Measurements from ENCODE around the gene CA11.

CA11 gene

DNA sequence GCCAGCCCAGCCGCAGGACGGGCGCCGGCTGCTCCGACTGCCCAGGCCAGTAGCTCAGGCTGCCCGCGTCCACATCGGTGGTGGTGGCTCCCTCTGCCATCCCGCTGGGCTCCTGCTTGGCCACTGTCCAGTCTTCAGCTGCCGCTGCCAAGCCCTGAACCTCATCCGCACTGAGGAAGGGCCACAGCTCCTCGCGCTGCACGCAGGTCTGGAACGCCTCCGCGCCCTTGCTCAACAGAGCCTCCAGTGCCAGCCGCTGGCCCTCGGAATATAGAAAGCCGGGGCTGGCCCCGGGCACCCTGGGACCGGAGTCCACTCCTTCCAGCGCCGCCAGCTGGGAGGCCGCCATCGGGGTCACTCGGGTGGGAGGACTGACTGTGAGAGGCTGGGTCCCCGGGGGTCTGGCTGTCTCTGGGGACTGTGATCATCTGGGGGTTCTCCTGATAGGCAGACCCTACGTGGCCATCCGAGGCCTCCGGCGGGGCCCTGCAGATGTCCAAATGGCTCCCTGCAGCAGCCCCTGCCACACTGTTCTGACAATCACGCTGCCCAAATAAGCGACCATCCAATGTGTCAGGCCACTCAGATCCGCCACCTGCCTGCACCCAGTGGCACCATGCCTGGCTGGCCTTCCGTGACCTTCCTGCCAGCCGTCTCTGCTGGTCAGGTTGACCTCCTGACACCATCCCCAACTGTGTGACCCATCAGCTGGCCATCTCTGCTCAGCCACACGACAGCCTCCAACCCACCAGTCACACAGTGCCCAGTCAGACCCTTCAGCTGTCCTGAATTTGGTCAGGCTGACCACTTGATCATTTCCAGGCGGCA lies 32.7 kb downstream of the CA11 start:
- no peak for DNase-seq (ENCODE audit: low read depth)

DNA sequence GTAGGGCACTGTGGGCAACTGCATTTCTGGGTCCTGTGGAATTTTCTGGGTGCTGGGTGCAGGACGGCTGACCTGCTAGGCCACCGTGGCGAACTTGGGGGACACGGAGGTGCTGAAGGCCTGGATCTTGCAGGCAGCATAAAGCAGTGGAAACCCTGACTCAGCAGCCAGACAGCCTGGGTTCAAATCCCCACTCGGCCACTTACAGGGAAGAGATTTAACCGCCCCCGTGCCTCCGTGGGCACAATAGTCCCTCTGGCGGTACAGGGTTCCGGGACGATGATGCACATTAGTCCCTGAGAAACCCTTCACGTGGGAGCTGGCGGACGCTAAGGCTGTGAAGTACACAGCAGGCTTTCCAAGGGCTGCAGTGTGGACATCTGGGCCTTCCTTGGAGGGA lies 34.1 kb downstream of the CA11 start:
- no peak for DNase-seq (ENCODE audit: low read depth)

DNA sequence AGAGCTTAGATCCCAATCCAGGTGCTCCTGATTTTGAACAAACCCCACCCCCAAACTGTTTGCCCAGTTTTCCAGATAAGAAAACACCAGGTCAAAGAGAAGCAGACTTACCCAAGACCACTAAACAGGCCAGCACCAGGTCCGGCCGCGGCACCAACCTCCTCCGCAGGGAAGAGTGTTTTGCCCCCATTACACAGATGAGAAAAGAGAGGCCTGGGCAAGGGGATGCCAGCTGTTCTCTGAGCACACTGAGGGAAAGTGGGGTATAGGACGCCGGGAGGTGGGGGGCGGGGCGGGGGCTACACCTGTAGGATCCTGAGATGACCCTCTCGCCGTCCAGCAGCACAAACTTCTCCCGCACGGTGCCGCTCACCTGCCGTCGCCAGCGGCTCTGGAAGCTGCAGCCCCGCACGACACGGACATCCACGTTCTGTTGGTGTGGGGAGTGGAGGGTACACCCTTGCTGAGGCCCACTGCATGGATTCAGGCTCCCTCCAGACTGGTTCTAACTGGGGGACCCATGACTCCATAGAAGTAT lies 36.3 kb downstream of the CA11 start:
- DNase-seq (ENCODE audit: low read depth) = no peak

GRCh38 chr19:48608798-48609263 lies 37.2 kb downstream of the CA11 start:
- DNase-seq (ENCODE audit: low read depth) = no peak

DNA sequence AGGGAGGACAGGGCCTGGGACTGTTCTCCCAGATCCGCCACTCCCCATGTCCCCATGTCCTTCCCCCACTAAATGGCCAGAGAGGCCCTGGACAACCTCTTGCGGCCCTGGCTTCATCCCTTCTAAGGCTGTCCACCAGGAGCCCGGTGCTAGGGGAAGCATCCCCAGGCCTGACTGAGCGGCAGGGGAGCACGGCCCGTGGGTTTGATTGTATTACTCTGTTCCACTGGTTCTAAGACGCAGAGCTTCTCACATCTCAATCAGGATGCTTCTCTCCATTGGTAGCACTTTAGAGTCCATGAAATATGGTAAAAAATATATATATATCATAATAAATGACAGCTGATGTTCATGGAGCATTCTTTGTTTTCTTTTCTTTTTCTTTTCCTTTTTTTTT lies 38.6 kb downstream of the CA11 start:
- no peak for DNase-seq (ENCODE audit: low read depth)

DNA sequence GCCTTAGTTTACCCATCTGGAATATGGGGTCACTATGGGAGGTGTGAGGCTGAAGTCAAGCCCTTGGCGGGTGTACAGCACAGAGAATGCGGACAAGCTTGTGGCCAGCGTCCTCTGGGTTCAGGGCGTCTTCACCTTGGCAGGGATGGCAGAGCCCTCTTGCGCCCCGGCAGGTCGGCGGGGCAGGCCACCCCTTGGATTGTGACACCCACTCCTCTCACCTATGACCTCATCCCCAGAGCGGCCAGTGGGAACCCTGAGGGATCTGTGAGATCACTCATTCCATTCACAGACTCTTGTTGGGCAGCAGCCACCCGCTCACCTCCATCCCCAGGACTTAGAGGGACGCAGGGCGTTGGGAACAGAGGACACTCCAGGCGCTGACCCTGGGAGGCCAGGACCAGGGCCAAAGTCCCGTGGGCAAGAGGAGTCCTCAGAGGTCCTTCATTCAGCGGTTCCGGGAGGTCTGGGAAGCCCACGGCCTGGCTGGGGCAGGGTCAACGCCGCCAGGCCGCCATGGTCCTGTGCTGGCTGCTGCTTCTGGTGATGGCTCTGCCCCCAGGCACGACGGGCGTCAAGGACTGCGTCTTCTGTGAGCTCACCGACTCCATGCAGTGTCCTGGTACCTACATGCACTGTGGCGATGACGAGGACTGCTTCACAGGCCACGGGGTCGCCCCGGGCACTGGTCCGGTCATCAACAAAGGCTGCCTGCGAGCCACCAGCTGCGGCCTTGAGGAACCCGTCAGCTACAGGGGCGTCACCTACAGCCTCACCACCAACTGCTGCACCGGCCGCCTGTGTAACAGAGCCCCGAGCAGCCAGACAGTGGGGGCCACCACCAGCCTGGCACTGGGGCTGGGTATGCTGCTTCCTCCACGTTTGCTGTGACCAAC lies 39.3 kb downstream of the CA11 start, which contains the start of gene SPACA4:
SPACA4 (plus strand) TSS at position 280 of the 896 bp plus-strand sequence; CDS start at position 517, 237 bp downstream.
- no peak for DNase-seq (ENCODE audit: low read depth)

DNA sequence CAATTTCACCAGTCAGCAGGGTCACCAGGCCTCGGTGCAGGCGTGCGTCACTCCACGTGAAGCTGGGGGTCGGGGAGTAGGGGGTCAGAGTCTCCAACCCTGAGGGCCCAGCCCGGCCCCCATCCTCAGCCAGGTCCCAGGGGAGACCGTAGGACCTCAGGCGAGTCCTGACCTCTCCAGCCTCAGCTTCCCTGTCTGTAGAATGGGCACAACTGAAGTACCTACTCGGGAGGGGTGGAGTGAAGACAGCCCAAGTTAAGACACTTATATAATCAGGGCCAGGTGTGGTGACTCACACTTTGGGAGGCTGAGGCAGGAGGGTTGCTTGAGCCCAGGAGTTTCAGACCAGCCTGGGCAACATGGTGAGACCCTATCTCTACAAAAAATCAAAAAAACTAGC lies 42.1 kb downstream of the CA11 start:
- DNase-seq (ENCODE audit: low read depth) = no peak

GRCh38 chr19:48603449-48603848 lies 42.5 kb downstream of the CA11 start:
- no peak for DNase-seq (ENCODE audit: low read depth)

DNA sequence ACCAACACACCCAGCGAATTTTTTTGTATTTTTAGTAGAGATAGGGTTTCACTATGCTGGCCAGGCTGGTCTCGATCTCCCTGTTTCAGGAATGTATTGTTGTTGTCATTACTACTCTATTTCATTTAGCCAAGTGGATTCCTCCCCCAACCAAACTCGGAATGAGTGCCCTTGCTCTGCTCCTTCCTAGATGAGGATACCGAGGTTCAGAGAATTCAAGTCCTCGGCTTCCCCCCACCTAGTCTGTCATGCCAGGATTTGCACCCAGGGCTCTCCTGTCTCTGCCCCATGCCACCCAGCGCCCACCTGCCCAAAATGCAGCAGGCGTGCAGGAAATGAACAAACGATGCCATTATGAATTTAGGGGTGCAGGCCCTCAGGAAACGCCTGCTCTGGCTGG lies 43.0 kb downstream of the CA11 start:
- no peak for DNase-seq (ENCODE audit: low read depth)

DNA sequence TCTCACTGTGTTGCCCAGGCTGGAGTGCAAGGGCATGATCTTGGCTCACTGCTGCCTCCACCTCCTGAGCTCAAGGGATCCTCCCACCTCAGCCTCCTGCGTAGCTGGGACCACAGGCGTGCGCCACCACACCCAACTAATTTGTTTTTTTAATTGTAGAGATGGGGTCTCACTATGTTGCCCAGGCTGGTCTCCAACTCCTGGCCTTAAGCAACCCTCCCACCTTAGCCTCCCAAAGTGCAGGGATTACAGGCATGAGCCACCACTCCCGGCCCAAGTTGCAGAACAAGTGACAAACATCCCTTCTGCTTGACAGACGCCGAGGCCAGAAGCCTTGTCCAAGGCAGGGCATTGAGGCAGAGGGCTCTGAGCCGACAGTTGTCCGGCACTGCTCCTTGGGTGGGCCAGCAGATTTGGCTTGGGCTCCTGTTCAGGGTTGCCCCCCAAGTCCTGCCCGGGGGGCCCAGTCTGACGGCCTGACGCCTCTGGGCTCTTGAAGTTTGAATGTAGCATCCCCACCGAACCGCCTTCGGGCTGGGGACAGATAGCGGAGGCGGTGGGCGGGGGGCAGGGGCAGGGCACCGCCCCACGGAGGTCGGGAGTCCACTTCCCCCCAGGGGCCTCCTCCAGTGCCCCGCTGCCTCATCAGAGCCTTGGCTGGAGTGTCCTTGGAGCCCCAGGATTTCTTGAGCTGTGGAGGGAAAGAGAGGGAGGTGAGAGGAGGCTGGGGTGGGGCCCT lies 45.1 kb downstream of the CA11 start:
- no peak for DNase-seq (ENCODE audit: low read depth)

- DNase-seq (ENCODE audit: low read depth) = no peak
These were observed 46.8 kb downstream of the CA11 start for GRCh38 chr19:48598996-48599700.

GRCh38 chr19:48596679-48597465 lies 49.1 kb downstream of the CA11 start:
- no peak for DNase-seq (ENCODE audit: low read depth)

- DNase-seq (ENCODE audit: low read depth) = no peak
These were observed 49.8 kb downstream of the CA11 start for GRCh38 chr19:48596237-48596636.

- no peak for DNase-seq (ENCODE audit: low read depth)
These were observed 50.2 kb downstream of the CA11 start for GRCh38 chr19:48595833-48596232.

DNA sequence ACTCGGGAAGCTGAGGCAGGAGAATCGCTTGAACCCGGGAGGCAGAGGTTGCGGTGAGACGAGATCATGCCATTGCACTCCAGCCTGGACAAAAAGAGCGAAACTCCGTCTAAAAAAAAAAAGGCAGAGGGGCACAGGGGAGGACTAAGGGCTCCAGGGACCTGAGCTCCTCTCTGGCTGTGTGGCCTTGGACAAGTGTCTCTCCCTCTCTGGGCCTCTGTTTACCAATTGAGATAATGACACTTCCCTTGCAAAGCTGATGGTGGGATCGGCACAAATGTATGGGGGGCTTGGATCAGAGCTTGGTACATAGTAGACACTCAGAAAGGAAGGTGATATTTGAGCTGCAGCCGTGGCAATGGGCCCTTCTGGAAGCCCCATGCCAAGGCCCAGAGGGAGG lies 50.8 kb downstream of the CA11 start:
- no peak for DNase-seq (ENCODE audit: low read depth)

DNA sequence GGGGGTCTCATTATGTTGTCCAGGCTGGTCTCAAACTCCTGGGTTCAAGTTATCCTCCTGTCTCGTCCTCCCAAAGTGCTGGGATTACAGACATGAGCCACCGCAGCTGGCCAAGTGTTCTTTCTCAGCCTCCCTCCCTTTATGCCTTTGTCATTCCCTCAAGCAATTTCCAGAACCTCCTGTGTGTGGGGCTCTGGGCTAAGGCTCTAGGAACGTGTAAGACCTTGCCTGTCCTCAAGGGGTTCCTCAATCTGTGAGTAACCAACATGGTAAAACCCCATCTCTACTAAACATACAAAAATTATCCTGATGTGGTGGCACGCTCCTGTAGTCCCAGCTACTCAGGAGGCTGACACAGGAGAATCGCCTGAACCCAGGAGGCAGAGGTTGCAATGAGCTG lies 55.0 kb downstream of the CA11 start:
- DNase-seq (ENCODE audit: low read depth) = no peak

DNA sequence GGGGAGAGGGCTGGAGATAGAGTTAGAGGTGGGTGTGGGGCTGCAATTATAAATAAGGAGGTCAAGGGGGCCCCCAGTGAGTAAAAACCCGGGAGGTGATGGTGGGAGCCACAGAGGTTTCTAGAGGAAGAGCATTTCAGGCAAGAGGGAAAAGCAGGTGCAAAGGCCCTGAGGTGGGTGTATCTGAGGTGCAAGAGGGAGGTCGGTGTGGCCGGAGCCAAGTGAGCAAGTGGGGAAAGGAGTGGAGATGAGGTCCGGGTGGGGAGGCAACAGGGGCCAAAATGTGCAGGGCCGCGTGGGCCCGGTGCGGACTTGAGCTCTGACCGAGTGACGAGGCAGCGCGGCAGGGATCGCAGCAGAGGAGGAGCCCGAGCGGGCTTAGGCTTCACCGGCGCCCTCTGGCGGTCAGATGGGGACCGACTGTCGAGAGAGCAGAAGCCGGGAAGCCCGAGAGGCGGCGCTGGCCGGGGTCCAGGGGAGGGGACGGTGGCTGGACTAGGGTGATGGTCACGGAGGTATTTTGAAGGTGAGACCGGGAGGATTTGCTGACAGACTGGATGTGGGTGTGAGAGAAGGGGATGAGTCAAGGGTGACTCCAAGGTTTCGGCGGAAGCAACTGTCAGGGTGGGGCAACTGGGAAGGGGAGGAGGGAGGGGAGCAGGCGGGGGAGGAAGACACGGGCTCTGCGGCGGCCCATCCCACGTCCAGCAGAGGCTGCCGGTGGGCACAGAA lies 57.2 kb downstream of the CA11 start:
- DNase-seq (ENCODE audit: low read depth) = peak; percentile 80

Measured in activated gamma-delta T cell treated with anti-CD3 and anti-CD28 coated beads, Interleukin-2, amount 50 U/mL, for 16 hours (primary cell).